SK-N-MC (cell line): ENCODE measurements around the gene MEI1.

Experiments
- DNase-seq: peaks from one replicate; pipeline ENCODE4 v3.0.0-alpha.2; 2011; ENCODE audit warnings: low read depth, low spot score
- H3K27ac ChIP-seq: fragments of 200-600 bp; sonication (generic); 2 replicates; pipeline ENCODE4 v1.5.1; 2016; ENCODE audit warnings: mixed run types
- H3K36me3 ChIP-seq: fragments of 200-600 bp; sonication (generic); 2 replicates; pipeline ENCODE4 v1.6.1; 2017; ENCODE audit warnings: antibody characterized with exemption, low read length, mixed read lengths; ENCODE audit not compliant: insufficient read depth
- H3K4me3 ChIP-seq: fragments of 200-600 bp; sonication (generic); 2 replicates; pipeline ENCODE4 v1.5.1; 2016
- H3K9ac ChIP-seq: fragments of 200-600 bp; sonication (generic); 2 replicates; pipeline ENCODE4 v1.8.0; 2017; ENCODE audit warnings: mixed run types, mixed read lengths; ENCODE audit not compliant: insufficient read length
- H3K9me3 ChIP-seq: fragments of 200-600 bp; sonication (generic); 2 replicates; pipeline ENCODE4 v1.6.1; 2017; ENCODE audit warnings: low read depth, mild to moderate bottlenecking, antibody characterized with exemption, low read length, moderate library complexity, mixed read lengths
- EZH2 ChIP-seq: fragments of 200-600 bp; sonication (generic); IDR thresholded peaks from one replicate; pipeline ENCODE4 v1.6.1; 2017; ENCODE audit warnings: antibody characterized with exemption
- FOXP2 ChIP-seq: optimal IDR thresholded peaks from 2 replicates; pipeline ENCODE3; 2011; ENCODE audit warnings: mild to moderate bottlenecking, moderate library complexity; ENCODE audit not compliant: insufficient read depth; ENCODE audit errors: extremely low read length, control extremely low read depth
- POLR2AphosphoS5 ChIP-seq: IDR thresholded peaks from 2 replicates; pipeline ENCODE4 v1.6.1; 2012; ENCODE audit warnings: mild to moderate bottlenecking, low read depth, low read length, borderline replicate concordance

MEI1 gene

DNA sequence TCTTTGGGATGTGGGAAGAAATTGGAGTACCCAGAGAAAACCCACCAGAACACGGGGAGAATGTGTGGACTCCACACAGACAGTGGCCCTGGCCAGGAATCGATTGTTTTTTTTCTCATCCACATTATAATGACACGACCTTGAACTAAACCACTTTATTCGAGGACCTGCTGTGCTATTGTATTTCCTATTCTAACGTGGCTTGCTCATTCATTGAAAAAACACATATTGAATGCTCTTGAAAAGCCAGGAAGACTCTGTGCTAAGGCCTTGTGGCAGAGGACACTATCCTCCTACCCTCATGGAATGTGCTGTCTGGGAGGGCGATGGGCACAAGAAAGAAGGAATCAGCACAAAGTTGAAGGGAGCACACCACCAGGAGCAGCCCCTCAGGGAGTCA lies 124.5 kb downstream of the MEI1 start:
- H3K36me3 ChIP-seq: no peaks in the 10 kb centered on the region; the same call in 1 of the 2 replicates
- DNase-seq: no peak
- no peaks in the 10 kb centered on the region for H3K9me3 ChIP-seq
- TF ChIP-seq EZH2: no peak
- no peak for TF ChIP-seq POLR2AphosphoS5
- TF ChIP-seq FOXP2: no peak
- no peak overlapping the region for H3K9ac ChIP-seq
- no peak overlapping the region for H3K4me3 ChIP-seq
- H3K27ac ChIP-seq: no peak overlapping the region

DNA sequence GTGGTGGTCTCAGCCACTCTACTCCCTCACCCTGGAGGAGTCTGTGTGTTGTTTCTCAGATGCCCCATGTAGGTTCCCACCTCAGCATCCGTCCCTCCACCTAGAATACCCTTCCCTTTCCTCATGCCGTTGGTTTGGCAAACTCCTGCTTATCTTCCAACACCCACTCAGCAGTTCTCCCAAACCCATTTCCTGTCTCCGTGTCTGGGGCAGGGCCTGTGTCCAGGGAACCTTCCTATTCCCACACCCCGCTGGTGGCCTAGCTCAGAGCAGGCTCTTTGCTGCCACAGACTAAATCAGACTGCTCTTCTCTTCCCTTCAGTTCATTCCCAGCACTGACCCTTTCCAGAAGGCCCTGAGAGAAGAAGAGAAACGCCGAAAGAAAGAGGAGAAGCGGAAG lies 126.1 kb downstream of the MEI1 start:
- no peak for TF ChIP-seq FOXP2
- no peak for TF ChIP-seq EZH2
- TF ChIP-seq POLR2AphosphoS5: no peak
- Histone ChIP-seq H3K9me3 (no peaks in the 10 kb centered on the region), H3K4me3 (no peak overlapping the region), H3K27ac (no peak overlapping the region), H3K9ac (no peak overlapping the region), H3K36me3 (no peaks in the 10 kb centered on the region; the same call in 1 of the 2 replicates)
- DNase-seq: no peak

DNA sequence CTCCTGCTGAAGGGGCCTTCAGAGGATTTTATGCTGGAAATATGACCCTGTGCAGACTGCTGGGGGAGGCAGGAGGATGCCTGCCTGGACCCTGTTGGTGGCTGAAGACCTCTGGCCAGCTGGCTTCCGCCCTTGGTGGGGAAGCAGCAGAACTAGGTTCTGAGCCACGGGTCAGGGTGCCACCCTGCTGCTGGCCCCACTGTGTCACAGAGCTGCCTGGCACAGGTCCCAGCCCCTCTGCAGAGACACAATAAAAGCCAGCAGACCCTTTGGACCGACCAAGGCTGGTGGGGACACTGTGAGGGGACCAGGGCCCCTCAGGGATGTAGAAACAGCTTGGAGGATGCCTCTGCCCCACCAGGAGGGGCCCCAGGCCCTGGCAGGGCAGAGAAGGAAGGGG lies 126.7 kb downstream of the MEI1 start:
- H3K9me3 ChIP-seq: no peaks in the 10 kb centered on the region
- no peaks in the 10 kb centered on the region; the same call in 1 of the 2 replicates for H3K36me3 ChIP-seq
- H3K9ac ChIP-seq: no peak overlapping the region
- no peak overlapping the region for H3K27ac ChIP-seq
- no peak for DNase-seq
- TF ChIP-seq FOXP2: no peak
- H3K4me3 ChIP-seq: no peak overlapping the region

DNA sequence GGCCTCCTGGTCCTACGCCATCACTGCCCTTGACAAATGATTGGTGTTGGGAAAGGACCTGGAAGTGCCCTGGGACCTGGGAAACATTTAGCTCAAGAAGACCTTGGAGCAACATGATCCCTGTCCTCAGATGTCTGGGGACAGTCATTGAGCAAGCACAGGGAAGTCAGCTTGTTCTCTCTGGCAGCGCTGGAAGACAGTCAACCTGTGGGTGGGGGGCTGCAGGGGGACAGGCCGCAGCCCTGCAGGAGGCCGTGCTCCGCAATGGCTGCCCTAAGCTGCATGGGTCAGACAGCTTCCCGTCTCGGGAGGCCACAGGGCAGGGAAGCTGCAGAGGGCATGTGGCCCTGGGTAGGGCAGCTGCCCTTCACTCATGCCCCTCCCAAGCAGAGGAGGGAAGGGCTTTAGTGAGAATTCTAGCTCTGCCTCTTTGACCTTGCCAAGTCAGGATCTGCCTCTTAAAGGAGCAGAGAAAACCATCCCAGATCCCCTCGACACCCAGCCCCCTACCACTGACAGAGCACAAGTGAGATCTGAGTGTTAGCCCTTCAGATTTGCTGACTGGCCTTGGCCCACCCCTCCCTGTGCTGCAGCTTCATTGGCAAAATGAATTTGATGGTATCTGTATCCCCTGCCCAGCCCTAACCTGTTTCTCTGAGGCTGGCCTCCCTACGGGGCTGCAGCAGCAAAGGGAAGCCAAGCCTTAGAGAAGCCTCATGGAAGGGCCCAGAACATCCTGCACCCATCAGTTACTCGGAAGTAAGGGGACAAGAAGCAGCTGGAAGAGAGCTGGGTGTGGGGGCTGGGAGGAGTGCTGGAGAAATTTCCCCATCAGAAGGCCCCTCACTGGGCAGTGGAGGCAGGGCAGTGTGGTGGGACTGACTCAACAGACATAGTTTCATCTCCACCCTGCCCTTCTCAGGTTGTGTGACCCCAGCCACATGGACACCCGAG lies 127.4 kb downstream of the MEI1 start:
- H3K9me3 ChIP-seq: no peaks in the 10 kb centered on the region
- no peak overlapping the region for H3K9ac ChIP-seq
- peaks cover 2% of the 10 kb centered on the region for H3K36me3 ChIP-seq
- no peak for DNase-seq
- H3K27ac ChIP-seq: peak overlapping the region; percentile 56; the same call in 1 of the 2 replicates
- no peak overlapping the region for H3K4me3 ChIP-seq
- TF ChIP-seq EZH2 (no peak), POLR2AphosphoS5 (no peak), FOXP2 (no peak)

DNA sequence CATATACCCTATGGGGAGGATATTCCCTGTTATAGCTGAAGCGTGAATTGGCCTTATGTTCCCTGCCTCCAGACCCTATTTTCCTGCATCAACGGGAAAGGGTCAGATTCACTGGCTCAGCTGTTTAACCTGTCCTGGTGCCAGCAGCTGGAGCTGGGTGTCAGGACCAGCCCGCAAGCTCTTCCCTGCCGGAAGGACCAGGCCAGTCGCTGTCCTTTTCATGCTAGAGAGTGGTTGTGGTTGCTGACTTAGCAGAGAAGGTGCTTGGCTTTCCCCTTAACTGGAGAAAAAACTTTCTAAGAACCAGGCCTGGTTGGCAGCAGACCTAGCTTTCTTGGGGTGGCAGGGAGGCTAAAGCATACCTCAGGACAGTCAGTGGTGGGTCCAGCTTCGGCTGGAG lies 128.4 kb downstream of the MEI1 start:
- DNase-seq: no peak
- Histone ChIP-seq H3K27ac (peak overlapping the region; percentile 56), H3K9me3 (no peaks in the 10 kb centered on the region), H3K4me3 (no peak overlapping the region), H3K36me3 (peaks cover 11% of the 10 kb centered on the region), H3K9ac (no peak overlapping the region)
- no peak for TF ChIP-seq POLR2AphosphoS5

DNA sequence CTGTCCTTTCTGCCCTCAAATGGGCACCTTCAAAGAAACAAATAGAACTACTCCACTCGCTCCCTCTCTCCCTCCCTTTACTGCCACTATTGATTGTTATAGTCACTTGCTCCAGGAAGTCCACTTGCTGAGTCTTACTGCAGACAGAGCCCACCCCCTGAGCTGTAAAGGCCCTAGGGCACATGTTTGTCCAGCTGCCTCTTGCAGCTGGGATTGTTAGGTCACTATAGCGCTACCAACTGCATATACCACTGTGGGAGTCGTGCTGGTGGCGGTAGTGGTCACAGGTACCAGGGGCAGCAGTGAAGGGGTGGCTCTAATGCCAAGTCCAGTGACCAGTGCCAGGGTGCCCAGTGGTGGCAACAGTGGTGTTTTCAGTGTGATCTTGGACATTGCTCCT lies 129.2 kb downstream of the MEI1 start:
- peak overlapping the region; percentile 56; the same call in 1 of the 2 replicates for H3K27ac ChIP-seq
- no peaks in the 10 kb centered on the region for H3K9me3 ChIP-seq
- no peak for DNase-seq
- H3K36me3 ChIP-seq: peaks cover 11% of the 10 kb centered on the region
- no peak overlapping the region for H3K9ac ChIP-seq
- TF ChIP-seq EZH2: no peak
- no peak for TF ChIP-seq FOXP2
- no peak for TF ChIP-seq POLR2AphosphoS5
- H3K4me3 ChIP-seq: no peak overlapping the region

DNA sequence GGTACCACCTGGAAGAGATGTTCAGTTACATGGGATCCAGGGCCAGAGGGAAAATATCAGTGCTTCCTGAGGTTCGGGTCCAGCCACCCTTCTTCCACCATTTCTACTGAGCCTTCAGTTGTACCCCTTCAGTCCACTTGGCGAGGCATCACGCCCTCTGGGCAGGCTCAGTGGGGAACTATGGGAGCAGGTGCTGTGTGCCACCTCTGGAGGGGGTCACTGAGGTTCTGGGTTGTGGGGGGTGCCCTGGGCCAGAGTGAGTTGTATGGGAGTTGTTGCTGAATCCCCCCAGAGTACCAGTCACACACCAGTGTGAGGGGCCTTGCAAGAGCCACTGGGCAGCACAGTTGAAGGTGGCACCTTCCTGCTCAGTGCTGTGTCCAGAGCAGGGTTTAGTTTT lies 130.9 kb downstream of the MEI1 start:
- Histone ChIP-seq H3K9ac (no peak overlapping the region), H3K36me3 (peaks cover 18% of the 10 kb centered on the region), H3K4me3 (no peak overlapping the region), H3K27ac (peak overlapping the region; percentile 22), H3K9me3 (no peaks in the 10 kb centered on the region)
- no peak for DNase-seq
- TF ChIP-seq POLR2AphosphoS5 (0 out of 2 replicates have a peak, but pooled peaks have one; percentile 16), EZH2 (no peak)

DNA sequence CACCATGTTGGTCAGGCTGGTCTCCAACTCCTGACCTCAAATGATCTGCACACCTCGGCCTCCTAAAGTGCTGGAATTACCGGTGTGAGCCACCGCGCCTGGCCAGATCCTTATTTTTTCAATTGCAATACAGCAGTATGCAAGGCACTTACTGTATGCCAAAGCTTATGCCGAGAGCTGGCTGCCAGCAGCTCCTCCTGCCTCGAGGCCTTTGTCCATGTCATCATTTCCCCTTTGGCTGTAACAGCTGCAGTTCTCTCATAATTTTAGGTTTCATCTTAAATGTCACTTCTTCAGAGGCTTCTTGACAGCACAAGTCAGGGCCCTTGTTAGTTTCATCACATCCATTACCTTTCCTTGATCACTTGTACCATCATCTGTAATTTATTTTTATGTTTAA lies 132.1 kb downstream of the MEI1 start:
- H3K27ac ChIP-seq: peak overlapping the region; percentile 100
- H3K36me3 ChIP-seq: peaks cover 28% of the 10 kb centered on the region
- H3K4me3 ChIP-seq: no peak overlapping the region
- no peak overlapping the region for H3K9ac ChIP-seq
- TF ChIP-seq EZH2 (no peak), POLR2AphosphoS5 (no peak)
- H3K9me3 ChIP-seq: no peaks in the 10 kb centered on the region
- DNase-seq: no peak

DNA sequence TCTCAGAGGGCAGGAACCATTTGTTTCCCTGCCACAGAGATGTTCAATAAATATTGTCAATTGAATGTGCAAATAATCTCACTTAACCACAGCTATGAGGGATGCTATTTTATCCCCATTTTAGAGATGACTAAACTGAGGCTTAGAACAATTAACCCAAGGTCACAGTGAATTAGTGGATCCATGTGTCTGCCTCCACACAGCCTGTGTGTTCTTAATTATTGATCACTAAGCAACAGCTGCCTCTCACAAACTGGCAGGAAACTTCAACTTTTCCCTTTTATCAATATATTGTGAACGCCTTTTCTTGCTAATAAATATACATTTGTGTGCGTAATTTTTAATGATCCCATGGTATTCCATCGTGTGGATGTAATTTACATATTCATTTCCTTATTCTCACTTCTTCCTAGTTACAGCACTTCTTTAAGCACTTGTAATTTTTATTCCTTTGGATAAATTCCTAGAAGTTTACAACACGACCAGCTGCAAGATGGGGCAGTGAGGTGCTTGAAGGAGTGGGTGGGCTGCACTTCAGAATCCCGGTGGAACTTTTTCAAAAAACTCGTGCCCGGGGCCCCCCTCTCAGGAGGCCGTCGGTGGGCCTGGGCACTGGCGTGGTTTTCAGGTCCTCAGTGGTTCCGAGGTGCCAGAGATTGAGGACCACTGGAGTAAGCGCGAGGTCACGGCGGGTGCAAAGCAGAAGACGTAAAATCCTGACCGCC lies 132.7 kb downstream of the MEI1 start:
- Histone ChIP-seq H3K4me3 (peak overlapping the region; percentile 91), H3K9ac (peak overlapping the region; percentile 93), H3K36me3 (peaks cover 34% of the 10 kb centered on the region), H3K9me3 (no peaks in the 10 kb centered on the region), H3K27ac (peak overlapping the region; percentile 100)
- DNase-seq: no peak
- TF ChIP-seq POLR2AphosphoS5: no peak
